GM12874 (cell line): ENCODE measurements around the gene GALNT9.

Experiments used
- CTCF ChIP-seq: IDR thresholded peaks from 2 replicates; pipeline ENCODE4 v1.5.1; 2011; ENCODE audit warnings: low read depth, mild to moderate bottlenecking, control low read depth, low read length, moderate library complexity; ENCODE audit not compliant: insufficient read depth

GALNT9 gene

GRCh38 chr12:132285991-132286681 is 43.3 kb downstream of the GALNT9 start:
- TF ChIP-seq CTCF: no peak

GRCh38 chr12:132284827-132285741 is 44.3 kb downstream of the GALNT9 start:
- TF ChIP-seq CTCF: no peak

GRCh38 chr12:132284071-132284826 is 45.1 kb downstream of the GALNT9 start:
- no peak for TF ChIP-seq CTCF

- TF ChIP-seq CTCF: no peak
Measured at GRCh38 chr12:132282950-132283771, 46.2 kb downstream of the GALNT9 start.

GRCh38 chr12:132282031-132282949 is 47.1 kb downstream of the GALNT9 start:
- TF ChIP-seq CTCF: no peak

- no peak for TF ChIP-seq CTCF
Measured at GRCh38 chr12:132281038-132281437, 48.4 kb downstream of the GALNT9 start.
